ENCODE results near the gene ATAD3A.
"Not testable (repeated sequence)": the region's sequence is repeated elsewhere in the genome, so short reads cannot be mapped to it uniquely, and the experiment has no call there.

ATAD3A gene

DNA sequence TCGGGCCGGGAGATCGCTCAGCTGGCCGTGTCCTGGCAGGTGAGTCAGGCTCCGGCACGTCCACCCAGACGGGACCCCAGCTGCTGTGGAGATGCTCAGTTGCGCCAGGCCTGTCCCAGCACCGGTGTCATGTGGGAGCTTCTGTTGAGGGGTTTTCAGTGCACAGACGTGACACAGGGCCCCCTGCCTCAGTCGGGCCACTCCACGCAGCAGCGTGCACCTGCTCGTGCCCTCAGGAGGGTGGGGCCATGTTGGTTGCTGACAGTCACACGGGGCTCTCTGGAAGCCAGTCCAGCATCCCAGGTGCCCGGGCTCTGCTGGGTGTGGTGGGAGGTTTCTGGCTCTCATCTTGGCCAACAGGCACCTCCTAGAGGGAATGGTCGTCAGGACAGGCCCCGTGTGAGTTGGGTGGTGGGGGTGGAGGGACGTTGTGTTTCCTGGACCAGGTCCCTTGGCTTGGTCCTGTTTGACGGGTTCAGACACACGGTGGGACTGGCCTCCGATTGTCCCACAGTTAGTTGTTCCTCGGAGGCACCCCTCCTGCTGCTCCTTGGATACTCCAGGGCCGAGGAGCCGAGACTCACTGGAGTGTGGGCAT, 21.2 kb upstream of the ATAD3A start:
- no peak for DNase-seq

DNA sequence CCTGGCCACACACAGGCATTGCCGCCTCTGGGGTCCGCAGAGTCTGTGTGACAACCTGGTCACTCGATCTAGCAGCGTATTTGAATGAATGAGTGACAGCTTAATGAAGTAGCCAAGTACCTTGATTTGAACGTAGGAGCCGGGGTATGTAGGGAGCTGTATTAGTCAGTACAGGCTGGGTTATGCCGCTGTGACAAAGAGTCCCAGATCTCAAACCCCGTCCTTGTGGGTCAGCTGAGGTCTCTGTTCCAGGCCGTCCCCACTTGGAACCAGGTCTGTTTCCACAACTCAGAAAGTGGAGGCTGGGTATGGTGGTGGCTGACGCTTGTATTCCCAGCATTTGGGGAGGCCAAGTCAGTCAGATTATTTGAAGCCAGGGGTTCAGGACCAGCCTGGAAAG, 20.4 kb upstream of the ATAD3A start:
- no peak for DNase-seq

DNA sequence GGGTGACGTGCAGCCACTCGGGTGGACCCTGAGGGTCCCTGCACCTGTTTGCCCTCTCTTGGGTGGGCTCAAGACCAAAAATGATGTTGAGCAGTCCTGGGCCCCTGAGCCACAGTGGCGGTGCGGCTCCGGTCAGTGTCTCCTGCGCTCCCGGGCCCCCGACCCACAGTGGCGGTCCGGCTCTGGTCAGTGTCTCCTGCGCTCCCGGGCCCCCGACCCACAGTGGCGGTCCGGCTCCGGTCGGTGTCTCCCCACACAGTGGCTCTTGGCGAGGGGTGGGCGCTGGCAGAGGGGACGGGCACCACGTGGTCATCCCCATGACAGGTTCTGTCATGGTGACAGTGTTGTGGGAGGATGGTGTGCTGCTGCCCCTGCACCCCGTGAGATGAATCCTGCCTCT, 17.7 kb upstream of the ATAD3A start:
- DNase-seq = not testable (repeated sequence)

DNA sequence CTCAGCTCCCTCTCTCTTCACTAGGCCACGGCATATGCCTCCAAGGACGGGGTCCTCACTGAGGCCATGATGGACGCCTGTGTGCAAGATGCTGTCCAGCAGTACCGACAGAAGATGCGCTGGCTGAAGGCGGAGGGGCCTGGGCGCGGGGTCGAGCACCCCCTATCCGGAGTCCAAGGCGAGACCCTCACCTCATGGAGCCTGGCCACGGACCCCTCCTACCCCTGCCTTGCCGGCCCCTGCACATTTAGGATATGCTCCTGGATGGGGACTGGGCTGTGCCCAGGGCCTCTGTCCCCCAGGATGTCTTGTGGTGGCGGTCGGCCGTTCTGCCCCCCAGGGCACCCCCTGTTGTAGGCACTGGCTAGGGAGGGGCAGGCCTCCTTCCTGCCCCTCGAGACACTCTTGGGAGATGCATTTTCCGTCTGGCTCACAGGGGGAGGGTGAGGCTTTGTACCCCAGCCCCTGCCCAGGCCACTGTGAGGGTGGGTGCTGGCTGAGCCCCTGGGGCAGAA, 16.4 kb upstream of the ATAD3A start:
- DNase-seq = not testable (repeated sequence)

DNA sequence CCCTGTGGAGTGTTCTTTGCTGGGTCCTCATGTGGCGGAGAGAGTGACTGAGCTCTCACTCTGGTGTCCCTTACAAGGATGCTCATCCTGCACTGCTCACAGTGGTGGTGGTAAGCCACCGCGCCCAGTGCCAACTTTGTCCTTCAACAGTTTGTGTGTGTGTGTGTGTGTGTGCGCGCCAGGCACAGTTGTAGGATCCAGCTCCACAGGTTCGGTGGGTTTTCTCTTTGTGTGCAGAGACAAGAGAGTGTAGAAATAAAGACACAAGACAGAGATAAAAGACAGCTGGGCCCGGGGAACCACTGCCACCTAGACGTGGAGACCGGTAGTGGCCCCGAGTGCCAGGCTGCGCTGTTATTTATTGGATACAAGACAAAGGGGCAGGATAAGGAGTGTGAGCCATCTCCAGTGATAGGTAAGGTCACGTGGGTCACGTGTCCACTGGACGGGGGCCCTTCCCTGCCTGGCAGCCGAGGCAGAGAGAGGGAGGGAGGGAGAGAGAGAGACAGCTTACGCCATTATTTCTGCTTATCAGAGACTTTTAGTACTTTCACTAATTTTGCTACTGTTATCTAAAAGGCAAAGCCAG, 7.1 kb upstream of the ATAD3A start:
- DNase-seq = peak; percentile 86

DNA sequence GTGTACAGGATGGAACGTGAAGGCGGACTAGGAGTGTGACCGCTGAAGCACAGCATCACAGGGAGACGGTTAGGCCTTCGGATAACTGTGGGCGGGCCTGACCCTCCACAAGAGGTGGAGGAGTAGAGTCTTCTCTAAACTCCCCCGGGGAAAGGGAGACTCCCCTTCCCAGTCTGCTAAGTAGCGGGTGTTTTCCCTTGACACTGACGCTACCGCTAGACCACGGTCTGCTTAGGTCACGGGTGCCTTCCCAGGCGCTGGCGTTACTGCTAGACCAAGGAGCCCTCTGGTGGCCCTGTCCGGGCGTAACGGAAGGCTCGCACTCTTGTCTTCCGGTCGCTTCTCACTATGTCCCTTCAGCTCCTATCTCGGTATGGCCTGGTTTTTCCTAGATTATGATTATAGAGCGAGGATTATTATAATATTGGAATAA, 6.6 kb upstream of the ATAD3A start:
- DNase-seq = peak; percentile 3

DNA sequence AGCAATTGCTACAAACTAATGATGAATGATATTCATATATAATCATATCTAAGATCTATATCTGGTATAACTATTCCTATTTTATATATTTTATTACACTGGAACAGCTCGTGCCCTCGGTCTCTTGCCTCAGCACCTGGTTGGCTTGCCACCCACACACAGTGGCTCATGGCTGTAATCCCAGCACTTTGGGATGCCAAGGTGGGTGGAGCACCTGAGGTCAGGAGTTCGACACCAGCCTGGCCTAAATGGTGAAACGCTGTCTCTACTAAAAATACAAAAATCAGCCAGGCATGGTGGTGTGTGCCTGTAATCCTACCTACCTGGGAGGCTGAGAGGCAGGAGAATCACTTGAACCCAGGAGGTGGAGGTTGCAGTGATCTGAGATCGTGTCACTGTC, 6.2 kb upstream of the ATAD3A start:
- not testable (repeated sequence) for DNase-seq

DNA sequence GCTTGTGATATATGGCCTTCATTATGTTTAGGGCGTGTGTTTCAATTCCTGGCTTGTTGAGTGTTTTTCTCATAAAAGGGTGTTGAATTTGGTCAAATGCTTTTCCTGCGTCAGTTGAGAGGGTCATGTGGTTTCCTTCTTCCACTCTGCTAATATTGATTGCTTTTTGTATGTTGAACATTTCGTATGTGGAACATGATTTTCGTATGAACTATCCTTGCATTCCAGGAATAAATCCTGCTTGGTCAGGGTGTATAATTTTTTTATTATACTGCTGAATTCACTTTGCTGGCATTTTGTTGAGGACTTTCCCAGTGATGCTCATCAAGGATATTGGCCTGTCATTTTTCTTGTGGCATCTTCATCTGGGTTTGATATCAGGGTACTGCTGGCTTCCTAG, 4.7 kb upstream of the ATAD3A start:
- DNase-seq = no peak

DNA sequence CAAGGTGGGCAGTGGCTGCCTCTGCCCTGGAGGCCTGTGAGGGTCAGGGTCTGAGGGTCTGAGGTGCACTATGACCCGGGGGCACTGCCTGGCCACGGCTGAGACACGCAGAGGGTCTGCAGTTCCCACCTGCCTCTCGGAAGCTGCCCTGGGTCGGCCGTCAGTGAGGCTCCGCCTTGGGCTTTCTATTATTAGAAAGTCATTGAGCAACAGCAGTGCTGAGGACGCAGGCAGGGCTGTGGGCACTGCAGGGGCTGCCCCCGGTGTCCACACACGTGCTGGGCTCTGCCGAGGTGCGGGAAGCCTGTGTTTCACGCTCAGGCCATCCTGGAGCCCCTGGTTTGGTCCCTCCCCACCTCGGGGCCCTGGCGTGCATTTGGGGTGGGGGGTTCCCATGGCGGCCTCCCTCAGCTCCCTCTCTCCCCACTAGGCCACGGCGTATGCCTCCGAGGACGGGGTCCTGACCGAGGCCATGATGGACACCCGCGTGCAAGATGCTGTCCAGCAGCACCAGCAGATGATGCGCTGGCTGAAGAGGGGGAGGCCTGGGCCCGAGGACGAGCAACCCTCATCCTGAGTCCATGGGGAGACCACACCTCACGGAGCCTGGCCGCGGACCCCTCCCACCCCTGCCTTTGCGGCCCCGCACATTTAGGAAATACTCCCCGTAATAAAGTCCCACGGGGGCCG, 3.0 kb upstream of the ATAD3A start:
- not testable (repeated sequence) for DNase-seq

DNA sequence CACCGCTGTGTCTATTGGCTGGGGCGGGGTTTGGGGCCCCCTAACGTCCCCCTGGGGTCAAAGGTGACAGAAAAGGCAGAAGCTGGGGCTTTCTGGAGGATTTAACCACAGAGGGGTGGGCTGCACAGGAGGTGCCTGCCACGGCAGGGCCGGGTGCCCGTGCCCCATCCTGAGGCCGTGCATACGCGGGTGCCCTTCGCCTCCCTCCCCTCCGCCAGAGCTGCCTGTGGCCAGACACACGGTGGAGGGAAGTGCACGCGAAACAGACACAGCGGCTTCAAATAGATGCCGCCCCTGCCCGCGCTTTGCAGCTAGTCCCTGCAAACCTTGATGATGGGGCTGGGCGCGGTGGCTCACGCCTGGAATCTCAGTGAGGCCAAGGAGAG, 2.5 kb upstream of the ATAD3A start:
- DNase-seq = not testable (repeated sequence)

DNA sequence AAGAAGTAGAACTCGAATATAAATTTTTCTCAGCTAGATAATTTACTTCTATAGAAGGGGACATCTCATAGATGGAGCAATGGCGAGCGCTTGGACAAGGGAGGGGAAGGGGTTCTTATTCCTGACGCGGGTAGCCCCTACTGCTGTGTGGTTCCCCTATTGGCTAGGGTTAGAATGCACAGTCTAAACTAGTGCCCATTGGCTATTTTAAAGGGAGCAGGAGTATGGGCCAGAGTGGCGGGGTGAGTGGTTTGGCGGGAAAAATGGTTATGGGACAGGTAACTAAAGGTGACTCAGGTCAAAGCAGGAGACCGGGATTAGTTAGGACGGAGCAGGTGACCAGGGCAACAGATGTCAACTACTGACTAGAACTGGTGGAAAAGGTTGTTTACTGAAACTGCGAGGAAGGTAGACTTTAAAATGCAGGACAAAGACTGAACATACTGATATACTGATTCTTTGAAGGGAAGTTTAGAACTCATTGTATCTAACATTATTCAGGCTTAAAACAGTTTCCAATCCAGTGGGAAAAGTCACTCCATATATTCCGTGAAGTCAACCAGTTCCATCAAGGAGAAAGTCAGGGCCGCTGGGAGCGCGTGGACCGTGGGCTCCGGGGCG, 940 bp upstream of the ATAD3A start:
- DNase-seq = no peak

DNA sequence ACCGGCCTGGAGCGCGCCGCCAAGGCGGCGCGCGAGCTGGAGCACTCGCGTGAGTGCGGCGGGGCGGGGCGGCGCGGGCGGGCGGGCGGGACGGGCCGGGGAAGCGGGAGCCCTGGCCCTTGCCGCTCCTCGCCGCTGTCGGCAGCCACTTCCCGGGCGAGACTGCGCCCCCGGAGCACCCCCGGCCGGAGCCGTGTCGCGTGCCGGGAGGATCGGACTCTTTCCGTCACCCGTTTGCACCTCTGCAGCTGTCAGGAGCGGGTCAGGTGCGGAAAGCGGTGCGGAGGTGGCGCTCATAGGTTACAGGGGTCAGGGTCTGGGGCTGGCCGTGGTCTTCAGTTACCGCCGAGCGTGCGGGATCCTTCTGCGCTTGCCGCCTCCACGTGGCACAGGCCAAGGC, 463 bp downstream of the ATAD3A start:
- DNase-seq = not testable (repeated sequence)

DNA sequence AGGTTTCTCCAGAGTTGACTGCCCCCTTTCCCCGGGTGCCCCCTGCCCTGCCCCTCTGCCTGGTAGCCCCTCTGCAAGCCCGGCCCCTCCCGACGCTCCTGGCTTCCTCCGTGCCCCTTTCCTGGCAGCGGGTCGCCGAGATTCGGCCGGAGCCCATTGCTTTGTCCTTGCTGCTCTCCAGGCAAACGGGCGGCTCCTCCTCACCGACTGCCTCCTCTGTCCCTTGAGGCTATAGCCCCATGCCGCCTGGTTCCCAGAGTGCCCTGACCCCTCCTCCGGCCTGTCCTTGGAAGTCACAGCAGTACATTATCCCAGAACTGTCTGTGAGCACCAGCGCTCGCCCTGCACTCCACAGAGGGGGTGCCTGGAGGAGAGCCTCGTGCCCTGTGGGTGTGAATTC, 1.7 kb downstream of the ATAD3A start:
- DNase-seq = not testable (repeated sequence)

DNA sequence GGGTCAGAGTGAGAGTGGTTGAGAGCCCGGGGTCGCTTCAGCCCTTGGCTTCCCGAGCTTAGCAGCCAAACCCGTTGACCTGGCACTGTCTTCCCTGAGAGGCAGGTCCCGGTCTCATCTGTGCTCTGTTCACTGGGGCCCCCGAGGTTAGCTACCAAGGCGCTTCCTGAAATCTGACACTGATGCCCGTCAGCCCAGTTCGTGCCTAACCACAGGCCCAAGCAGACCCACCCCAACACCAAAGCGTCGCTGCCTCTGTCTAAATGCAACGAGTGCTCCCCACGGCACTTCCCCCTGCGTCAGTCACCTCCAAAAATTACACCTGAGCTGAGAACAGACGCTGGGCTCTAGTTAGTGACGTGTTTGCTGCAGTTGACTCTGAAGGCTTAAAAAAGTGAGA, 2.4 kb downstream of the ATAD3A start:
- DNase-seq = not testable (repeated sequence)

DNA sequence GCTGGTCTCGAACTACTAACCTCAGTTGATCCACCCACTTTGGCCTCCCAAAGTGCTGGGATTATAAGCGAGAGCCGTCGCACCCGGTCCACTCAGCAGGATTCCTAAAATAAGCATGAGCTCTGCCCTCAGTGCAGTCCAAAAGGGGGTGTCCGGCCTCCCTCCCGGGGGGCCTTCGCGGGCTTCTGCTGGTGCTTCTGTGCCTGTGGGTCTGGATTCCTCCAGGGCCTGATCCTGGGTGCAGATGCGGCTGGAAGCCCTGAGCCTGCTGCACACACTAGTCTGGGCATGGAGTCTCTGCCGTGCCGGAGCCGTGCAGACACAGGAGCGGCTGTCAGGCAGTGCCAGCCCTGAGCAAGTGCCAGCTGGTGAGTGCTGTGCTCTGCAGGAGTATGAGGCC, 5.0 kb downstream of the ATAD3A start:
- not testable (repeated sequence) for DNase-seq

DNA sequence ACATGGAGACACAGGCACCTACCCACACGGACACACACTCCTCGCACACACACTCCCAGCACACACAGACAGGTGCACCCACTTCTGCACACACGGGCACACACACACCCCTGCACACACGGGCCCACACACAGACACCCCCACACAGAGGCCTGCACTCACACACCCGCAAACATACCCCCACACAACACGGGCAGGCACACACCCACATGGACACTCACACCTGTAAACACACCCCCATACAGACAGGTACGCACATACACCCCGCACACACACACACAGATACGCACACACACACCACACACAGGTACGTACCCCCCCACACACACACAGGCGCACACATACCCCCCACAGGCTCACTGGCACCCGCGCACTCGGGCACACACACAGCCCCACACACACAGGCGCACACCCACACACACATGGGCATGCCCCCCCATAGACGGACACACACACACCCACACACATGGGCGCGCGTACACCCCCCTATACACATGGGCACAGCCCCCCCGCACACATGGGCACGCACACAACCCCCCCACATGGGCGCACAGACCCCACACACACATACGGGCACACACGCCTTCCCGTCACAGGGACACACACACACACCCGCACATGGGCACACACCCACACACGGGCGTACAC, 6.1 kb downstream of the ATAD3A start:
- no peak for DNase-seq

DNA sequence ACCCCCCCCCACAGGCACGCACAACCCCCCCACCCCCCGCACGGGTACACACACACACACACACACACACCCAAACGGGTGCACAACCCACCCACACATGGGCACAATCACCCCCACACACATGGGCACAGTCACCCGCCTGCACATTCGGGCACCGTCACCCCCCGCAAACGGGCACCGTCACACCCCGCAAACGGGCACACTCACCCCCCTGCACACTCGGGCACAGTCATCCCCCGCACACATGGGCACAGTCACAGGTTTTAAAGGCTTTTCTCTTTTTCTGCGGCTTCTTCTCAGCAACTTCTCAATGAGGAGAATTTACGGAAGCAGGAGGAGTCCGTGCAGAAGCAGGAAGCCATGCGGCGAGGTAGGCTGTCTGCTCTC, 6.7 kb downstream of the ATAD3A start:
- DNase-seq = not testable (repeated sequence)

DNA sequence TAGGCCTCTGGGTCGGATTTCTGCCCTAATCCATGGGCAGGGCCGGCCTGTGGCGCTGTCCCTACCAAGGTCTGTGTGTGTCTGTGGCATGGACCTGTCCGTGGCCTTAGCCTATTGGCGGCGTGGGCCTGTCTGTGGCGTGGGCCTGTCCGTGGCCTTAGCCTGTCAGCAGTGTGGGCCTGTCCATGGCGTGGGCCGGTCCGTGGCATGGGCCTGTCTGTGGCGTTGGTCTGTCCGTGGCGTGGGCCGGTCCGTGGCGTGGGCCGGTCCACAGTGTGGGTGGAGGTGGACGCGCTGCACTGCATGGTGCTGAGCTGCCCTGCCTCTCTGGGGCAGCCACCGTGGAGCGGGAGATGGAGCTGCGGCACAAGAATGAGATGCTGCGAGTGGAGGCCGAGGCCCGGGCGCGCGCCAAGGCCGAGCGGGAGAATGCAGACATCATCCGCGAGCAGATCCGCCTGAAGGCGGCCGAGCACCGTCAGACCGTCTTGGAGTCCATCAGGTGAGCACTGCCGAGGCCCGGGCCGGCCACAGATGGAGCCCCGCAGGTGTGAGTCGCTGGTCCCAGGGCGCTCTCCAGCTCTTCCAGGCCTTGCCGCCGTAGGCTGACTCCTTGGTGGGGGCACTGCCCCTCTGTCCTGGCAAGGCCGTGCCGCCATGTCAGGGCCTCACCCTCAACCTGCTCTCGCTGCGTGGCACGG, 8.0 kb downstream of the ATAD3A start:
- not testable (repeated sequence) for DNase-seq

DNA sequence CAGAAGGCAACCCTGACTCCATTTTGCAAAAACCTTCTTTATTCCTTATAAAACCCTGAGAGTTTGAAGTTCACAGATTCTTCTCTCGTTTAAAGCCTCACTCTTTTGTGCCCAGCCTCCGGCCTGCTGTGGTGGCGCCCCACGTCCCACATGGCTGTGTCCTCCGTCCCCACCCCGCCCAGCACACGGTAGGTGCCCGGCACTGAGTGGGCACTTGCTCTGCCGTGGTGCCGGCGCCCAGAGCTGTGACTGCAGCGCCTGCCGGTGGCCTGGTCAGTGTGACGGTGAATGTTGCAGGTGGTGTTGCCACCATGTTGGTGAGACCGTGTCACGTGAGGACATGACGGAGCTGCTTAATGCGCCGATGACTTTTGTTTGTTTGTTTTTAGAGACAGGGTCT, 9.4 kb downstream of the ATAD3A start:
- DNase-seq = no peak

DNA sequence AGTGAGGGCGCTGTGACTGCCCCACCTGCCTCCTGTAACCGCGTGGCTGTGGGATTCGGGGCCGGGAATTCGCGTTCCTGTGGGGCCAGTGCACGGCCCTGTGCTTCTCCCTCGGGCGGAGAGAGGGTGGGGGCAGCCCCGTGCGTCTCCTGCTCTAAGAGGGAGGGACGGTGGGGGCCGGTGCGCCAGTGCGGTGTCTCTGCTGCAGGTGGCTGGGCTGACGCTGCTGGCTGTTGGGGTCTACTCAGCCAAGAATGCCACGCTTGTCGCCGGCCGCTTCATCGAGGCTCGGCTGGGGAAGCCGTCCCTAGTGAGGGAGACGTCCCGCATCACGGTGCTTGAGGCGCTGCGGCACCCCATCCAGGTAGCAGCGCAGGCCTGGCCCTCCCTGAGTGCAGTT, 10.6 kb downstream of the ATAD3A start:
- not testable (repeated sequence) for DNase-seq

DNA sequence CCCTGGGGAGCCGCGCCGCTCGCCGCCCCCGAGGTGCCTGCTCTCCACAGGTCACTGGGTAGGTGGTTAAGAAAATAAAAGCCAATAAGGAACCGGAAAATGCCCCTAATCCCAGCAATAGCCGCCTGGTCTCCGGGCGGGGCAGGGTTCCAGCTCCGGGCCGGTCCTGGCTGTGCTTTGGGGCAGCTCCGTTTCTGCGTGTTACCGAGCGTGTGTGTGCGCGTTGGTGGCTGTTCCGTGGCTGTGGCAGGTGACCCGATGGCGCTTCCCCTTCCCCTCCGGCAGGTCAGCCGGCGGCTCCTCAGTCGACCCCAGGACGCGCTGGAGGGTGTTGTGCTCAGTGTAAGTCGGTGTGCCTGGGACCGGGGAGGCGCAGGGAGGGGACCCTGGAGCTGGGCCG, 11.3 kb downstream of the ATAD3A start:
- DNase-seq = not testable (repeated sequence)

DNA sequence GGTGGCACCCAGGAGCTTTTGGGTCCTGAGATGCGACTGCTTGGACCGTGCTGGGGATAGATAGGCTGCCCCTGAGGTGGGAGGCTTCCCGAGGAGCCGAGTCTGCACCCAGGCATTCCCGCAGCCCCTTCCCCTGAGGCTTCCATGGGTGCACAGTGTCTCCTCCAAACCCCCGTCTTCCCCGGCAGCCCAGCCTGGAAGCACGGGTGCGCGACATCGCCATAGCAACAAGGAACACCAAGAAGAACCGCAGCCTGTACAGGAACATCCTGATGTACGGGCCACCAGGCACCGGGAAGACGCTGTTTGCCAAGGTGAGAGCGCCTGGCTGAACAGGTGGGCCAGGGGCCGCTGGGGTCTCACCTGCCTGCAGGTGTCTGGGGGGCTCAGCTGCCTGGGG, 11.7 kb downstream of the ATAD3A start:
- not testable (repeated sequence) for DNase-seq
